Cardiac fibroblast (primary cell): Measurements from ENCODE around the gene BCAN.
"Not testable (repeated sequence)": the region's sequence is repeated elsewhere in the genome, so short reads cannot be mapped to it uniquely, and the experiment has no call there.

ENCODE experiments used
- DNase-seq, 2 donors: peaks; one replicate each; pipeline versions ENCODE4 v3.0.0 to v3.0.0-alpha.2; 2010; ENCODE audit warnings: low read depth in 2 of 2
- H3K4me3 ChIP-seq, 2 donors: replicated peaks in 1 of 2; 1 replicate in 1 of 2; 2 replicates in 1 of 2; pipeline ENCODE4 v1.5.1; 2011; ENCODE audit warnings: low read depth in 2 of 2, low read length in 2 of 2, mild to moderate bottlenecking in 2 of 2, moderate library complexity in 1 of 2
- CTCF ChIP-seq: IDR thresholded peaks from one replicate; pipeline ENCODE4 v1.5.1; 2011; ENCODE audit warnings: low read depth, mild to moderate bottlenecking, low read length, inconsistent platforms

The BCAN gene

GRCh38 chr1:156623946-156624813 lies 17.7 kb upstream of the BCAN start:
- peak; percentile 47 for TF ChIP-seq CTCF
- H3K4me3 ChIP-seq, result peak overlapping the region; percentile 14 to 43
- DNase-seq, result peak; percentile 45 to 49

DNA sequence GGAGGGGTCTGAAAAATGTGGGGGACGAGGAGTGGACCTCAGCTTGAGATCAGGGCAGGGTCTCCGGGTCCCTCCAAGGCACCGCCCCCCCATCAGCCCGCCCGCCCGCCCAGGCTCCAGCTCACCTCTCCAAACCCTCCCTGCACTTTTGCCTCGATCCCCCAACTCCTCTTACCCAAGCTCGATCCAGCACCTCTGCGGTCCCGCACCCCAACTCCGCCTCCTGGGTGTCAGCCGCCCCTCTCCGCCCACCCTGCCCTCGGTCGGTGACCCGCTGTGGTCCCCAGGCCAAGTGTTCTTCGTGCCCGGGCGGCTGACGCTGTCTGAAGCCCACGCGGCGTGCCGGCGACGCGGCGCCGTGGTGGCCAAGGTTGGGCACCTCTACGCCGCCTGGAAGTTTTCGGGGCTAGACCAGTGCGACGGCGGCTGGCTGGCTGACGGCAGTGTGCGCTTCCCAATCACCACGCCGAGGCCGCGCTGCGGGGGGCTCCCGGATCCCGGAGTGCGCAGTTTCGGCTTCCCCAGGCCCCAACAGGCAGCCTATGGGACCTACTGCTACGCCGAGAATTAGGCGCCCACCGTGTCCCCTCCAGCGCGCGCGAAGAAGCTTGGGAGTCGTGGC lies 17.0 kb upstream of the BCAN start:
- peak overlapping the region in 1 of 2 donors; percentile 43 for H3K4me3 ChIP-seq
- DNase-seq, result no peak
- no peak for TF ChIP-seq CTCF

DNA sequence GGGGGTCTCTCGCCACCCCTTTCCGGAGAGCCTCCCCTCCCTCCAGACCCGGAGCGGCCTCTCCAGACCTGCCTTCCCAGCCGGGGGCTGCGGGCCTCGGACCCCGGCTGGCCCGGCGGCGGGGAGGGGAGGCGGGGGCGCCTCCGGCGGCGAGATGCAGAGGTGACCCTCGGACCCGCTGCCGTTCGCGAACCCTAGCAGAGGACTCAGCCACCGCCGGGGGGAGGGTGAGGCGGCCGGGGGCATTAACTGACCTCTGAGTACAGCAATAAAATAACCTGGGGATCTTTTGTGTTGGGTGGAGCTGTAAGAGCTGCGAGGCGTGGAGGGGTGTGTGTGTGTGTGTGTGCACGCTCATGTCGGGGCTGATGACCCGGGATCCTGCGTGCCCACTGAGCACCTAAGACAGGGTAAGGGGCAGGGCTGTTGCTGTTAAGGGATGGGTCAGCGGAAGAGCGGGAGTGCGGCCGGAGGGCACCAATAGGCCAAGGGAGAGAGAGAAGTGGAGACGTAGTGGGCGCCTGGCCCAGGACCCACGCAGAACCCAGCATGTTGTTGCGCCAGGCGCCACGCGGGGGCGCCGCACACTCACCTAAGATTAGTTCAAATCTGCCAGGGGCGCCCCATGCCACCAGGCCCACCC lies 16.4 kb upstream of the BCAN start:
- no peak overlapping the region for H3K4me3 ChIP-seq
- TF ChIP-seq CTCF, result peak; percentile 78
- peak; percentile 48 to 56 for DNase-seq

- no peak for DNase-seq
- no peak for TF ChIP-seq CTCF
These were observed 15.9 kb upstream of the BCAN start for GRCh38 chr1:156626079-156626438.

GRCh38 chr1:156627313-156627880 lies 14.5 kb upstream of the BCAN start:
- peak; percentile 77 for TF ChIP-seq CTCF
- DNase-seq, result peak; percentile 58 to 61
- no peak overlapping the region for H3K4me3 ChIP-seq

More at GRCh38 chr1:156626079-156626438, 15.9 kb upstream of the BCAN start:
- no peak overlapping the region for H3K4me3 ChIP-seq

DNA sequence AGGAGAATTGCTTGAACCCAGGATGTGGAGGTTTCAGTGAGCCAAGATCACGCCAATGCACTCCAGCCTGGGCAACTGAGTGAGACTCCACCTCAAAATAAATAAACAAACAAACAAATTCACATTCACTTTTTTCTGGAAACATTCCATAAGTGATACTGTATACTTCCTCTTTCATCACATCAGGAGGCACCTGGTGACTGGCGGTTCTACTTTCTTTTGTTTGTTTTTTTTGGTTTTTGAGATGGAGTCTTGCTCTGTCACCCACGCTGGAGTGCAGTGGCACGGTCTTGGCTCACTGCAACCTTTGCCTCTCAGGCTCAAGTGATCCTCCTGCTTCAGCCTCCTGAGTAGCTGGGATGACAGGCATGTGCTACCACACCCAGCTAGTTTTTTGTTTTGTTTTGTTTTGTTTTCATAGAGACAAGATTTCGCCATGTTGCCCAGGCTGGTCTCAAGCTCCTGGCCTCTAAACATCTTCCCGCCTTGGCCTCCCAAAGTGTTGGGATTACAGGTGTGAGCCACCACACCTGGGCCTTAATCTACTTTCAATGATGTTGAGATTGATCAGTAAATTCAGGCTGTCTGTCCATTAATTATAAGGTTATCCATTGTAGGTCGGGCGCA lies 12.0 kb upstream of the BCAN start:
- no peak overlapping the region for H3K4me3 ChIP-seq
- no peak for DNase-seq
- no peak for TF ChIP-seq CTCF

DNA sequence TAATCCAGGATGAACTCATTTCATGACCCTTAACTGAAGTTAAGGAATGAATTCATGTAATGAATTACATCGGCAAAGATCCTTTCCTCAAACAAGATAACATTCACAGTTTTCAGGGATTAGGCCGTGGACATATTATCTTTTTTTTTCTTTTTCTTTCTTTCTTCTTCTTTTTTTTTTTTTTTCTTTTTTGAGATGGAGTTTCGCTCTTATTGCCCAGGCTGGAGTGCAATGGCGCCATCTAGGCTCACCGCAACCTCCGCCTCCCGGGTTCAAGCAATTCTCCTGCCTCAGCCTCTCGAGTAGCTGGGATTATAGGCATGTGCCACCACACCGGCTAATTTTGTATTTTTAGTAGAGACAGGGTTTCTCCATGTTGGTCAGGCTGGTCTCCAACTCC lies 10.8 kb upstream of the BCAN start:
- H3K4me3 ChIP-seq, DNase-seq: not testable (repeated sequence)
